ENCODE results near the gene UCK2.

GRCh38 chr1:165840423-165840822 is 13.0 kb downstream of the UCK2 start:
- TF ChIP-seq, protein P1, sequence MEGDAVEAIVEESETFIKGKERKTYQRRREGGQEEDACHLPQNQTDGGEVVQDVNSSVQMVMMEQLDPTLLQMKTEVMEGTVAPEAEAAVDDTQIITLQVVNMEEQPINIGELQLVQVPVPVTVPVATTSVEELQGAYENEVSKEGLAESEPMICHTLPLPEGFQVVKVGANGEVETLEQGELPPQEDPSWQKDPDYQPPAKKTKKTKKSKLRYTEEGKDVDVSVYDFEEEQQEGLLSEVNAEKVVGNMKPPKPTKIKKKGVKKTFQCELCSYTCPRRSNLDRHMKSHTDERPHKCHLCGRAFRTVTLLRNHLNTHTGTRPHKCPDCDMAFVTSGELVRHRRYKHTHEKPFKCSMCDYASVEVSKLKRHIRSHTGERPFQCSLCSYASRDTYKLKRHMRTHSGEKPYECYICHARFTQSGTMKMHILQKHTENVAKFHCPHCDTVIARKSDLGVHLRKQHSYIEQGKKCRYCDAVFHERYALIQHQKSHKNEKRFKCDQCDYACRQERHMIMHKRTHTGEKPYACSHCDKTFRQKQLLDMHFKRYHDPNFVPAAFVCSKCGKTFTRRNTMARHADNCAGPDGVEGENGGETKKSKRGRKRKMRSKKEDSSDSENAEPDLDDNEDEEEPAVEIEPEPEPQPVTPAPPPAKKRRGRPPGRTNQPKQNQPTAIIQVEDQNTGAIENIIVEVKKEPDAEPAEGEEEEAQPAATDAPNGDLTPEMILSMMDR (conservative IDR thresholded peaks at IDR 0.05; ENCODE audit: low read depth in 2 of 2) = no peak
- no peak for TF ChIP-seq CREB1 (CRISPR knock-in tag; IDR thresholded peaks at IDR 0.05; ENCODE audit: low read depth)
- TF ChIP-seq ZNF462 (CRISPR knock-in tag; IDR thresholded peaks at IDR 0.05) = no peak
- no peak for TF ChIP-seq POLR2AphosphoS5 (IDR thresholded peaks at IDR 0.05; ENCODE audit: low read depth)
- TF ChIP-seq EZH2 (IDR thresholded peaks at IDR 0.05; ENCODE audit: low read depth, unreplicated experiment) = no peak
